ENCODE data around the gene CACNA1I. TPM values are rescaled to one million over a fixed set of nuclear protein-coding genes. Genes with fewer than 3 reads are reported as not detected.

Gene CACNA1I
- total and polyA plus RNA-seq, 12 donors, result under 0.01 to 0.06 (median 0.05) TPM; not detected in 6

GRCh38 chr22:39666926-39667325 is 96.4 kb downstream of the CACNA1I start:
- 45 to 55% methylated on average over 7 of the region's 7 CpGs for WGBS, 2 donors
- Histone ChIP-seq H3K9me3 (peaks cover 0 to 28% (median 10%) of the 10 kb centered on the region in 11 donors), H3K4me3 (no peak overlapping the region), H3K27ac (no peak overlapping the region), H3K4me1 (peaks cover 0 to 19% (median 7%) of the 10 kb centered on the region in 9 donors), H3K36me3 (no peaks in the 10 kb centered on the region), H3K27me3 (peaks cover 20 to 65% (median 50%) of the 10 kb centered on the region in 7 donors)
- DNase-seq (no peak), ATAC-seq (no peak)
- intact Hi-C loops (cut with DNase I), result no loop called here
- TF ChIP-seq CTCF (IDR thresholded peaks at IDR 0.05), result no peak

DNA sequence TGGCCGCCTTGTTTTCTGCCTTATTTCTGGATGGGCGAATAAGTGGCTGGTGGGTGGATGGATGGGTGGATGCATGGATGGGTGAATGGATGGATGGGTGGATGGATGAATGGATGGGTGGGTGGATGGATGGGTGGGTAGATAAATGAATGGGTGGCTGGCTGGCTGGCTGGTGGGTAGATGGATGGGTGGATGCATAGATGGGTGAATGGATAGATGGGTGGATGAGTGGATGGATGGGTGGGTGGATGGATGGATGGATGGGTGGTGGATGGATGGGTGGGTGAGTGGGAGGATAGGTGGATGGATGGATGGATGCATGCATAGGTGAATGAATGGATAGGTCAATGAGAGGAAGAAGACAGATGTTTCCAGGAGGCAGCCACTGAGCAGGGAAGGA is 98.9 kb downstream of the CACNA1I start:
- peaks cover 0 to 45% (median 19%) of the 10 kb centered on the region in 11 donors for H3K9me3 ChIP-seq
- ATAC-seq, result no peak
- no peak for TF ChIP-seq CTCF (IDR thresholded peaks at IDR 0.05)
- H3K27me3 ChIP-seq, result peaks cover 0 to 48% (median 26%) of the 10 kb centered on the region in 7 donors
- intact Hi-C loops (cut with DNase I), result no loop called here
- no peak for DNase-seq
- 94 to 100% methylated on average over 2 of the region's 2 CpGs for WGBS, 2 donors
- no peaks in the 10 kb centered on the region for H3K36me3 ChIP-seq
- no peak overlapping the region for H3K4me3 ChIP-seq
- H3K4me1 ChIP-seq, result peaks cover 0 to 2% (median 0%) of the 10 kb centered on the region in 9 donors
- no peak overlapping the region for H3K27ac ChIP-seq

DNA sequence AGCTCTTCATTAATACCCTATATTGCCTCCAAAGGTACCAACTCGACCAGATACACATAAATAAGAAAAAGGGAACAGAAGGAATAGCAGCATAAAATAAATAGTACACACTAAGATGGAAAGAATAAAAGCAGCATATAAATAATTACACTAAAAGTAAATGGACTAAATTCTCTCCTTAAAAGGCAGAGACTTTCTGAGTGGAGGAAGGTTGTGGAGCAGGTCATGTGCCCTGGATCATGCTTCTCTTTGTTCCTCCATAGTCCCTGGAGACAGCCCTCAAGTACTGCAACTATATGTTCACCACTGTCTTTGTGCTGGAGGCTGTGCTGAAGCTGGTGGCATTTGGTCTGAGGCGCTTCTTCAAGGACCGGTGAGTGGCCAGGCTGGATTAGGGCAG is 101.4 kb downstream of the CACNA1I start:
- H3K27ac ChIP-seq, result no peak overlapping the region
- H3K4me3 ChIP-seq, result no peak overlapping the region
- ATAC-seq (no peak), DNase-seq (no peak)
- H3K4me1 ChIP-seq, result no peaks in the 10 kb centered on the region
- intact Hi-C loops (cut with DNase I), result loop anchor here in 1 of 10 donors (10.0 kb wide), 1 partner anchor 67 kb away; no protein-coding TSS in a partner anchor
- H3K36me3 ChIP-seq, result no peaks in the 10 kb centered on the region
- peaks cover 0 to 45% (median 19%) of the 10 kb centered on the region in 11 donors for H3K9me3 ChIP-seq
- peaks cover 0 to 44% (median 13%) of the 10 kb centered on the region in 7 donors for H3K27me3 ChIP-seq
- WGBS, 2 donors, result 88% methylated on average over 3 of the region's 3 CpGs
- TF ChIP-seq CTCF (IDR thresholded peaks at IDR 0.05), result no peak

DNA sequence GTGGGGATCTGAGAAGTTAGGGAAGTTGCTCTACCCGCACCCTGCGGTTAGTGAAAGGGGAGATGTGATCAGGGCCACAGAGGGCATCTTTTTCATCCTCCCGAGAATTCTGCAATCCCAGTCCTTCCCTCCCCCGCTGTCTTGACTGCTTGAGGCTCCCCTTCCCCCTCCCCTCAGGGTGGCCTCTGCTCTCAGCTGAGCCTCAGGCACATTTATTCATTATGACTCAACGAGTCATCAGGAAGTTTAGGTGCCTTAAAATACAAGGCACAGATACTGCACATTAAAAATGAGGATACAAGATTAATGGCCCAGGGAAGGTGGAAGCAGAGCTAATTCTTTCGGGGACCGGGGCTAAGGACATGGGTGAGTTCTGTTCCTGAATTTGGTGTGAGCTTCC is 104.0 kb downstream of the CACNA1I start:
- WGBS, 2 donors, result 62% methylated on average over 7 of the region's 7 CpGs
- intact Hi-C loops (cut with DNase I), result loop anchor here in 1 of 10 donors (10.0 kb wide), 1 partner anchor 70 kb away; no protein-coding TSS in a partner anchor
- Histone ChIP-seq H3K9me3 (peaks cover 0 to 38% (median 19%) of the 10 kb centered on the region in 11 donors), H3K27ac (no peak overlapping the region), H3K27me3 (peaks cover 0 to 44% (median 20%) of the 10 kb centered on the region in 7 donors), H3K4me3 (no peak overlapping the region), H3K36me3 (no peaks in the 10 kb centered on the region), H3K4me1 (no peaks in the 10 kb centered on the region)
- no peak for ATAC-seq
- no peak for DNase-seq
- TF ChIP-seq CTCF (IDR thresholded peaks at IDR 0.05), result no peak
